GM12874 (cell line): Measurements from ENCODE around the gene IL16.

Experiments used
- TF ChIP-seq, protein P1 (sequence below): IDR thresholded peaks from 2 replicates; pipeline ENCODE4 v1.5.1; 2011; ENCODE audit warnings: low read depth, mild to moderate bottlenecking, control low read depth, low read length, moderate library complexity; ENCODE audit not compliant: insufficient read depth

Gene IL16

DNA sequence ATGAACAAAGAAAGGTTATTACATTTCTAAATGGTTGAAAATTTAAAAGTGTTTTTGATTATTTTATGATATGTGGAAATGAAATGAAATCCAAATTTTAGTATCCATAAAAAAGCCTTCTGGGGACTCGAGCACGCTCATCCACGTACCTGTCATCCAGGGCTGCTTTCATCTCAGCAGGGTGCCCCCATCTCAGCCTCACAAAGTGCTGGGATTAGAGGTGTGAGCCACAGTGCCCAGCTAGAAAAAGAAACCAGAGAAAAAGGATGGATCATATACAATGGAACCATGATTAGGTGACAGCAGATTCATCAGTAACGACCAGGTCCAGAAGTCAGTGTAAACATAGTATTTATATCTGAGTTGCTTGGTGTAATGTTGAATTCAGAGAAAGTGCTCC is 77.6 kb downstream of the IL16 start:
- TF ChIP-seq, protein P1, sequence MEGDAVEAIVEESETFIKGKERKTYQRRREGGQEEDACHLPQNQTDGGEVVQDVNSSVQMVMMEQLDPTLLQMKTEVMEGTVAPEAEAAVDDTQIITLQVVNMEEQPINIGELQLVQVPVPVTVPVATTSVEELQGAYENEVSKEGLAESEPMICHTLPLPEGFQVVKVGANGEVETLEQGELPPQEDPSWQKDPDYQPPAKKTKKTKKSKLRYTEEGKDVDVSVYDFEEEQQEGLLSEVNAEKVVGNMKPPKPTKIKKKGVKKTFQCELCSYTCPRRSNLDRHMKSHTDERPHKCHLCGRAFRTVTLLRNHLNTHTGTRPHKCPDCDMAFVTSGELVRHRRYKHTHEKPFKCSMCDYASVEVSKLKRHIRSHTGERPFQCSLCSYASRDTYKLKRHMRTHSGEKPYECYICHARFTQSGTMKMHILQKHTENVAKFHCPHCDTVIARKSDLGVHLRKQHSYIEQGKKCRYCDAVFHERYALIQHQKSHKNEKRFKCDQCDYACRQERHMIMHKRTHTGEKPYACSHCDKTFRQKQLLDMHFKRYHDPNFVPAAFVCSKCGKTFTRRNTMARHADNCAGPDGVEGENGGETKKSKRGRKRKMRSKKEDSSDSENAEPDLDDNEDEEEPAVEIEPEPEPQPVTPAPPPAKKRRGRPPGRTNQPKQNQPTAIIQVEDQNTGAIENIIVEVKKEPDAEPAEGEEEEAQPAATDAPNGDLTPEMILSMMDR: no peak

GRCh38 chr15:81274931-81275707 is 78.4 kb downstream of the IL16 start:
- TF ChIP-seq, protein P1: peak; percentile 88

GRCh38 chr15:81275711-81276392 is 79.2 kb downstream of the IL16 start:
- TF ChIP-seq, protein P1: no peak

DNA sequence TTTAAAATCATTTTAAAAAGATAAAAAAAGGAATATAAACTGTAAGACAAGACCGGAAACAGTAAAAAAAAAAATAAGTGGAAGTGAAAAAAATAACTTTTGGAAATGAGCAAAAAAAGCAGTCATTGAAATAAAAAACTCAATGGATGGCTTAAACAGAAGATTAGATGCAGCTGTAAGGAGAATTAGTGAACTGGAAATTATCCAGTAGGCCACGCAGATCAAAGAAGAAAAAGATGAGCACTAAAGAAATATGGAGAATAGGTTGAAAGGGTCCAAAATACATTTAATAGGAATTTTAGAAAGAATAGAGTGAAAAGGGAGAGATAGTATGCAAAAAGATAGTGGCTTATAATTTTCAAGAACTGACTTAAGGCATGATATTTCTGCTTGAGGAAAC is 80.3 kb downstream of the IL16 start:
- TF ChIP-seq, protein P1: no peak

GRCh38 chr15:81277851-81278250 is 81.2 kb downstream of the IL16 start:
- TF ChIP-seq, protein P1: no peak

DNA sequence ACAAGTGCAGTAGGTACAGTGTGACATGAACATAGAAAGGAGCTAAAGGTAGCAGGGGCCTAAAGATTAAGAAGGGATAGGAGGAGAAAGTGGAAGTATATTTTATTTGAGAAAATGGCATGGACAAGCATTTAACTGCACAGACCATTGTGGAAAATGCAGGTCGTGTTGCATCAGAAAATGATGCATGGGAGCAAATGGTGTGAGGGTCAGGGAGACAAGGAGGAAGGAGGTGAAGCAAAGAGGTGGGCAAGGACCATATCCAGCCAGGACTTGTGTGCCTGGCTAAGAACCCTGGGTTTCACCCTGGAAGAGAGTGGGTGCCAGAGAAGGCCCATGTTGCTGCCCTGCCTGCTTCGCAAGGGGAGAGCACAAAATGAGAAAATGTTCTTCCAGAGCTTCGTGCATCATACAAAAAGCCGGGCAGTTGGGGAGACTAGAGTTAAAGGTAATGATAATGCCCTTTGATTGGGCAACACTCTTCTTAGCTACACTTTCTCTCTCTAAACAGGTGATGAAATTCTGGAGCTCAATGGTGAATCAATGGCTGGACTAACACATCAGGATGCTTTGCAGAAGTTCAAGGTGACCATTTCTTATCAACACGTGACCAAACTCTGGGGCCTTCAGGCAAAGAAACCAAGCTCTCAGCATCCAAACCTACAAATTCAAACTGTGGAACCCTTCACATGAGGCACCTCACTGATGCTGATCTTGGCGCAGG is 81.8 kb downstream of the IL16 start:
- TF ChIP-seq, protein P1: no peak
